ENCODE data around the gene MOB1A. TPM values are rescaled to one million over a fixed set of nuclear protein-coding genes. Genes with fewer than 3 reads are reported as not detected.

MOB1A gene
- total and polyA plus RNA-seq, 2 of the 8 experiments (the other 6 are each of a cell fraction or from before 2014, with no cell fraction given), result 21.6 to 91.7 TPM

DNA sequence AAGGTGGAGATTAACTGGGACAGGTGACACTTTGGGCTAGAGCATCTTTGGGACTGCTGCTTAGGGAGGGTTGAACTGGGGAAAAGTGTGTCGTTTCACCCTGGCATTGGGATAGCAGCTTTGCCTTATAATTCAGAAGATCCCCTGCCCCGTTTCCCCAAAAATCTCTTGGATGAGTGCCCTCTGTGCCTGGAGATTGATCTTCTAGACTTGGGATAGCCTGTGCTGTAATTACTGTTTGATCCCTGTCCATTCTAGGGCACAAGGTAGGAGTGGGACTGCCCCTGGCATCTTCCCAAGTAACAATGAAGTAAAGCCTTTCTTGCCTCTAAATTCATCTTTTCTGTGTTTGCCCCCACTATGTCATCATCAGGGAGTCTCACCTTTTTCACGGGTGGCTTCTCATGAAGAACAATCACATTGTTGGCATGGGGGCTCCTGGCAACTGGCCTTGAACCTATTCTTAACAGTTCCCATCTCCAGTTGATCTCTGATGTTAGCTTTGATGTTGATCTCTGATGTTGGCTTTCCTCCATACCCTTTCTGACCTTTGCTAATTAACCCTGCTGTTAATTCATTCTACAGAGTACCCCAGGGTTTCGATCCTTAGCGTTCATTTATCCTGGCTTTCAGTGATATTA lies 41.3 kb upstream of the MOB1A start (continued):
- TF ChIP-seq, protein P1, sequence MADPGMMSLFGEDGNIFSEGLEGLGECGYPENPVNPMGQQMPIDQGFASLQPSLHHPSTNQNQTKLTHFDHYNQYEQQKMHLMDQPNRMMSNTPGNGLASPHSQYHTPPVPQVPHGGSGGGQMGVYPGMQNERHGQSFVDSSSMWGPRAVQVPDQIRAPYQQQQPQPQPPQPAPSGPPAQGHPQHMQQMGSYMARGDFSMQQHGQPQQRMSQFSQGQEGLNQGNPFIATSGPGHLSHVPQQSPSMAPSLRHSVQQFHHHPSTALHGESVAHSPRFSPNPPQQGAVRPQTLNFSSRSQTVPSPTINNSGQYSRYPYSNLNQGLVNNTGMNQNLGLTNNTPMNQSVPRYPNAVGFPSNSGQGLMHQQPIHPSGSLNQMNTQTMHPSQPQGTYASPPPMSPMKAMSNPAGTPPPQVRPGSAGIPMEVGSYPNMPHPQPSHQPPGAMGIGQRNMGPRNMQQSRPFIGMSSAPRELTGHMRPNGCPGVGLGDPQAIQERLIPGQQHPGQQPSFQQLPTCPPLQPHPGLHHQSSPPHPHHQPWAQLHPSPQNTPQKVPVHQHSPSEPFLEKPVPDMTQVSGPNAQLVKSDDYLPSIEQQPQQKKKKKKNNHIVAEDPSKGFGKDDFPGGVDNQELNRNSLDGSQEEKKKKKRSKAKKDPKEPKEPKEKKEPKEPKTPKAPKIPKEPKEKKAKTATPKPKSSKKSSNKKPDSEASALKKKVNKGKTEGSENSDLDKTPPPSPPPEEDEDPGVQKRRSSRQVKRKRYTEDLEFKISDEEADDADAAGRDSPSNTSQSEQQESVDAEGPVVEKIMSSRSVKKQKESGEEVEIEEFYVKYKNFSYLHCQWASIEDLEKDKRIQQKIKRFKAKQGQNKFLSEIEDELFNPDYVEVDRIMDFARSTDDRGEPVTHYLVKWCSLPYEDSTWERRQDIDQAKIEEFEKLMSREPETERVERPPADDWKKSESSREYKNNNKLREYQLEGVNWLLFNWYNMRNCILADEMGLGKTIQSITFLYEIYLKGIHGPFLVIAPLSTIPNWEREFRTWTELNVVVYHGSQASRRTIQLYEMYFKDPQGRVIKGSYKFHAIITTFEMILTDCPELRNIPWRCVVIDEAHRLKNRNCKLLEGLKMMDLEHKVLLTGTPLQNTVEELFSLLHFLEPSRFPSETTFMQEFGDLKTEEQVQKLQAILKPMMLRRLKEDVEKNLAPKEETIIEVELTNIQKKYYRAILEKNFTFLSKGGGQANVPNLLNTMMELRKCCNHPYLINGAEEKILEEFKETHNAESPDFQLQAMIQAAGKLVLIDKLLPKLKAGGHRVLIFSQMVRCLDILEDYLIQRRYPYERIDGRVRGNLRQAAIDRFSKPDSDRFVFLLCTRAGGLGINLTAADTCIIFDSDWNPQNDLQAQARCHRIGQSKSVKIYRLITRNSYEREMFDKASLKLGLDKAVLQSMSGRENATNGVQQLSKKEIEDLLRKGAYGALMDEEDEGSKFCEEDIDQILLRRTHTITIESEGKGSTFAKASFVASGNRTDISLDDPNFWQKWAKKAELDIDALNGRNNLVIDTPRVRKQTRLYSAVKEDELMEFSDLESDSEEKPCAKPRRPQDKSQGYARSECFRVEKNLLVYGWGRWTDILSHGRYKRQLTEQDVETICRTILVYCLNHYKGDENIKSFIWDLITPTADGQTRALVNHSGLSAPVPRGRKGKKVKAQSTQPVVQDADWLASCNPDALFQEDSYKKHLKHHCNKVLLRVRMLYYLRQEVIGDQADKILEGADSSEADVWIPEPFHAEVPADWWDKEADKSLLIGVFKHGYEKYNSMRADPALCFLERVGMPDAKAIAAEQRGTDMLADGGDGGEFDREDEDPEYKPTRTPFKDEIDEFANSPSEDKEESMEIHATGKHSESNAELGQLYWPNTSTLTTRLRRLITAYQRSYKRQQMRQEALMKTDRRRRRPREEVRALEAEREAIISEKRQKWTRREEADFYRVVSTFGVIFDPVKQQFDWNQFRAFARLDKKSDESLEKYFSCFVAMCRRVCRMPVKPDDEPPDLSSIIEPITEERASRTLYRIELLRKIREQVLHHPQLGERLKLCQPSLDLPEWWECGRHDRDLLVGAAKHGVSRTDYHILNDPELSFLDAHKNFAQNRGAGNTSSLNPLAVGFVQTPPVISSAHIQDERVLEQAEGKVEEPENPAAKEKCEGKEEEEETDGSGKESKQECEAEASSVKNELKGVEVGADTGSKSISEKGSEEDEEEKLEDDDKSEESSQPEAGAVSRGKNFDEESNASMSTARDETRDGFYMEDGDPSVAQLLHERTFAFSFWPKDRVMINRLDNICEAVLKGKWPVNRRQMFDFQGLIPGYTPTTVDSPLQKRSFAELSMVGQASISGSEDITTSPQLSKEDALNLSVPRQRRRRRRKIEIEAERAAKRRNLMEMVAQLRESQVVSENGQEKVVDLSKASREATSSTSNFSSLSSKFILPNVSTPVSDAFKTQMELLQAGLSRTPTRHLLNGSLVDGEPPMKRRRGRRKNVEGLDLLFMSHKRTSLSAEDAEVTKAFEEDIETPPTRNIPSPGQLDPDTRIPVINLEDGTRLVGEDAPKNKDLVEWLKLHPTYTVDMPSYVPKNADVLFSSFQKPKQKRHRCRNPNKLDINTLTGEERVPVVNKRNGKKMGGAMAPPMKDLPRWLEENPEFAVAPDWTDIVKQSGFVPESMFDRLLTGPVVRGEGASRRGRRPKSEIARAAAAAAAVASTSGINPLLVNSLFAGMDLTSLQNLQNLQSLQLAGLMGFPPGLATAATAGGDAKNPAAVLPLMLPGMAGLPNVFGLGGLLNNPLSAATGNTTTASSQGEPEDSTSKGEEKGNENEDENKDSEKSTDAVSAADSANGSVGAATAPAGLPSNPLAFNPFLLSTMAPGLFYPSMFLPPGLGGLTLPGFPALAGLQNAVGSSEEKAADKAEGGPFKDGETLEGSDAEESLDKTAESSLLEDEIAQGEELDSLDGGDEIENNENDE (IDR thresholded peaks at IDR 0.05; ENCODE audit: insufficient replicate concordance, low read length), result no peak
- TF ChIP-seq POLR2A (IDR thresholded peaks at IDR 0.05; ENCODE audit: control extremely low read depth in 1 of 2, low read depth in 2 of 2, low read length in 2 of 2) (peak; percentile 27 to 62), RXRA (IDR thresholded peaks at IDR 0.05; ENCODE audit: insufficient read depth, low read depth, low read length) (no peak), RFX5 (IDR thresholded peaks at IDR 0.05; ENCODE audit: borderline replicate concordance, low read depth, low read length) (no peak), RNF2 (IDR thresholded peaks at IDR 0.05; ENCODE audit: borderline replicate concordance, low read depth, low read length, missing control alignments, poor library complexity, severe bottlenecking) (no peak), ZNF274 (IDR thresholded peaks at IDR 0.05; ENCODE audit: borderline replicate concordance, extremely low read depth, low read length) (no peak)
- TF ChIP-seq, protein P2, sequence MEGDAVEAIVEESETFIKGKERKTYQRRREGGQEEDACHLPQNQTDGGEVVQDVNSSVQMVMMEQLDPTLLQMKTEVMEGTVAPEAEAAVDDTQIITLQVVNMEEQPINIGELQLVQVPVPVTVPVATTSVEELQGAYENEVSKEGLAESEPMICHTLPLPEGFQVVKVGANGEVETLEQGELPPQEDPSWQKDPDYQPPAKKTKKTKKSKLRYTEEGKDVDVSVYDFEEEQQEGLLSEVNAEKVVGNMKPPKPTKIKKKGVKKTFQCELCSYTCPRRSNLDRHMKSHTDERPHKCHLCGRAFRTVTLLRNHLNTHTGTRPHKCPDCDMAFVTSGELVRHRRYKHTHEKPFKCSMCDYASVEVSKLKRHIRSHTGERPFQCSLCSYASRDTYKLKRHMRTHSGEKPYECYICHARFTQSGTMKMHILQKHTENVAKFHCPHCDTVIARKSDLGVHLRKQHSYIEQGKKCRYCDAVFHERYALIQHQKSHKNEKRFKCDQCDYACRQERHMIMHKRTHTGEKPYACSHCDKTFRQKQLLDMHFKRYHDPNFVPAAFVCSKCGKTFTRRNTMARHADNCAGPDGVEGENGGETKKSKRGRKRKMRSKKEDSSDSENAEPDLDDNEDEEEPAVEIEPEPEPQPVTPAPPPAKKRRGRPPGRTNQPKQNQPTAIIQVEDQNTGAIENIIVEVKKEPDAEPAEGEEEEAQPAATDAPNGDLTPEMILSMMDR (IDR thresholded peaks at IDR 0.05; ENCODE audit: control extremely low read depth in 1 of 3, insufficient read depth in 1 of 3, low read depth in 1 of 3, low read length in 3 of 3), result no peak

Data from H1 (cell line).